ENCODE results near the gene RFTN1. TPM values are rescaled to one million over a fixed set of nuclear protein-coding genes. Genes with fewer than 3 reads are reported as not detected.

RFTN1 gene
- total and polyA plus RNA-seq, 2 of the 8 experiments (the other 6 are each of a cell fraction or from before 2014, with no cell fraction given) = 4.6 to 6.7 TPM

DNA sequence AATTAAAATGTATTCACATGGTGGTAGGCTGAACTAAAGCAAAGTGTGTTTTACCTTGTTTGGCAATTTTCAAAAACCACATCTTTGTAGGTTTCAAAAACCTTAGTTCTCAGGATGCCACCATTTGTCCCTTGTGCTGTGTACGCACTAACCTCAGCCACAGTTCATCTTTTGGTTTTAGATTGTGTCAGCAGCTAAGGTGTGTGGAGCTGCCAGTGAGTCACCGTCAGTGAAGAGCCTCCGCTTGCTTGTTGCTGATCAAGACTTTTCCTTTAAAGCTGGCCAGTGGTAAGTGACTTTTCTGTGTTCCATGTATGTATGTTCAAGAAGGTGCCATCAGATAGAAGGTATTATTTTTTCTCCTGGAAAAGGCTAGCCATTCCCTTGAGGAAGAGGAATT, 227.3 kb downstream of the RFTN1 start:
- no peak overlapping the region for H3K4ac ChIP-seq (replicated peaks; ENCODE audit: insufficient read length, low read depth, low read length)
- no peak overlapping the region for H3K23ac ChIP-seq (ENCODE audit: insufficient read length)
- H3K36me3 ChIP-seq (ENCODE audit: control insufficient read depth in 2 of 4, insufficient read depth in 4 of 4, low read length in 3 of 4) = peaks cover 2 to 17% (median 9%) of the 10 kb centered on the region in 4 experiments; a peak in 6 of 8 replicates
- WGBS, 2 experiments (ENCODE audit: extremely low coverage in 1 of 2, insufficient coverage in 1 of 2, insufficient read length in 1 of 2, insufficient replicate concordance in 2 of 2, low coverage in 1 of 2, low lambda C conversion rate in 2 of 2, missing lambda C conversion rate in 1 of 2) = 88% methylated on average over 3 of the region's 3 CpGs; no CpG with 5 or more reads in 1 of the 2 experiments
- no peak overlapping the region for H3K9ac ChIP-seq (replicated peaks in 1 of 4; ENCODE audit: extremely low read depth in 1 of 4, low read depth in 3 of 4, low read length in 3 of 4)
- no peak overlapping the region for H4K8ac ChIP-seq (ENCODE audit: extremely low read depth, insufficient read depth, low read length)
- H3K23me2 ChIP-seq (ENCODE audit: low read depth, low read length) = no peaks in the 10 kb centered on the region
- POLR2A ChIA-PET (ENCODE audit: partially characterized antibody) = interaction anchor here (0.8 to 1.2 kb wide), 2 partner anchors 9 to 22 kb away, joined by 3 read pairs; no protein-coding TSS in a partner anchor
- H3K4me2 ChIP-seq (ENCODE audit: insufficient read depth in 1 of 2, low read depth in 2 of 2, low read length in 2 of 2) = no peak overlapping the region
- no peaks in the 10 kb centered on the region for H3K27me3 ChIP-seq (replicated peaks in 1 of 4; ENCODE audit: control insufficient read depth in 3 of 4, extremely low read depth in 1 of 4, insufficient read depth in 3 of 4, low read length in 3 of 4)
- no peak overlapping the region for H4K5ac ChIP-seq (ENCODE audit: insufficient read length, low read depth, low read length)
- H2AK5ac ChIP-seq (ENCODE audit: low read depth, low read length) = no peak overlapping the region
- 0 out of 2 replicates have a peak, but pooled peaks cover 3% of the 10 kb centered on the region for H3K79me1 ChIP-seq (ENCODE audit: low read depth, low read length)
- no peaks in the 10 kb centered on the region for H3K4me1 ChIP-seq (replicated peaks in 1 of 4; ENCODE audit: control insufficient read depth in 3 of 4, insufficient read depth in 4 of 4, low read length in 3 of 4)
- no peak overlapping the region for H3K27ac ChIP-seq (ENCODE audit: low read depth, low read length)
- FAIRE-seq (no peak), DNase-seq (ENCODE audit: low read depth in 1 of 2, low spot score in 2 of 2) (no peak)
- H2BK5ac ChIP-seq (ENCODE audit: low read depth, low read length) = no peak overlapping the region
- H3K56ac ChIP-seq (replicated peaks; ENCODE audit: insufficient read length, low read depth, low read length) = no peak overlapping the region
- H2BK15ac ChIP-seq (ENCODE audit: low read length) = no peak overlapping the region
- no peak overlapping the region for H4K91ac ChIP-seq (replicated peaks; ENCODE audit: insufficient read length, low read length)
- no peak overlapping the region for H2BK120ac ChIP-seq (replicated peaks; ENCODE audit: low read depth, low read length)
- no peak overlapping the region for H2AFZ ChIP-seq (ENCODE audit: low read length)
- no peak overlapping the region for H3K18ac ChIP-seq (ENCODE audit: extremely low read depth, low read length)
- no peak overlapping the region for H3K14ac ChIP-seq (ENCODE audit: insufficient read length)
- peaks cover 3% of the 10 kb centered on the region in 2 experiments; a peak in 1 of 4 replicates for H3K79me2 ChIP-seq (ENCODE audit: control insufficient read depth in 1 of 2, insufficient read depth in 2 of 2, low read length in 2 of 2)
- H2BK20ac ChIP-seq (ENCODE audit: low read length) = no peak overlapping the region
- H3K4me3 ChIP-seq (ENCODE audit: extremely low read depth in 1 of 4, insufficient read depth in 2 of 4, low read depth in 3 of 4, low read length in 4 of 4) = no peak overlapping the region
- H3K9me3 ChIP-seq (ENCODE audit: insufficient read depth in 2 of 2, low read depth in 1 of 2, low read length in 1 of 2) = no peaks in the 10 kb centered on the region
- TF ChIP-seq PHF8 (conservative IDR thresholded peaks at IDR 0.05; ENCODE audit: low read depth, low read length) (no peak), SAP30 (IDR thresholded peaks at IDR 0.05; ENCODE audit: insufficient read depth, insufficient replicate concordance, low read length) (no peak), NANOG (IDR thresholded peaks at IDR 0.05; ENCODE audit: insufficient read depth, low read depth, low read length, poor library complexity, severe bottlenecking) (no peak), TBP (IDR thresholded peaks at IDR 0.05; ENCODE audit: low read depth, low read length) (no peak), CBX5 (IDR thresholded peaks at IDR 0.05; ENCODE audit: low read depth, low read length) (no peak), TCF12 (IDR thresholded peaks at IDR 0.05; ENCODE audit: low read depth, low read length) (no peak), CREB1 (IDR thresholded peaks at IDR 0.05) (no peak), FOSL1 (IDR thresholded peaks at IDR 0.05; ENCODE audit: insufficient read depth, low read depth, low read length) (no peak), SUZ12 (IDR thresholded peaks at IDR 0.05; ENCODE audit: low read length) (no peak), CEBPB (IDR thresholded peaks at IDR 0.05; ENCODE audit: low read depth, low read length) (no peak), ATF2 (IDR thresholded peaks at IDR 0.05; ENCODE audit: low read length) (no peak)
- CTCF ChIA-PET (ENCODE audit: partially characterized antibody) = interaction anchor here (0.9 to 1.7 kb wide), 5 partner anchors 9 to 611 kb away, joined by 3 to 5 read pairs (median 4); no protein-coding TSS in a partner anchor
- no peak overlapping the region for H2BK12ac ChIP-seq (ENCODE audit: low read depth, low read length)
- H4K20me1 ChIP-seq (replicated peaks in 1 of 2; ENCODE audit: control insufficient read depth in 1 of 2, insufficient read depth in 2 of 2, low read length in 2 of 2) = peaks cover 0 to 2% of the 10 kb centered on the region in 2 experiments

Measured in H1 (cell line).